ENCODE results near the gene SETD5. TPM values are rescaled to one million over a fixed set of nuclear protein-coding genes. Genes with fewer than 3 reads are reported as not detected.

SETD5 gene
- total and polyA plus RNA-seq, 2 of the 8 experiments (the other 6 are each of a cell fraction or from before 2014, with no cell fraction given): 108 to 234 TPM

GRCh38 chr3:9496893-9497292 is 99.5 kb downstream of the SETD5 start:
- Histone ChIP-seq H2AK5ac (ENCODE audit: low read depth, low read length) (0 out of 2 replicates have a peak overlapping the region, but pooled peaks have one; percentile 6), H3K4ac (replicated peaks; ENCODE audit: insufficient read length, low read depth, low read length) (no peak overlapping the region), H3K23me2 (ENCODE audit: low read depth, low read length) (peaks cover 8% of the 10 kb centered on the region; the same call in 1 of the 2 replicates), H3K79me2 (ENCODE audit: control insufficient read depth in 1 of 2, insufficient read depth in 2 of 2, low read length in 2 of 2) (no peaks in the 10 kb centered on the region), H4K91ac (replicated peaks; ENCODE audit: insufficient read length, low read length) (no peak overlapping the region), H3K56ac (replicated peaks; ENCODE audit: insufficient read length, low read depth, low read length) (no peak overlapping the region), H2BK120ac (replicated peaks; ENCODE audit: low read depth, low read length) (no peak overlapping the region), H3K9ac (replicated peaks in 1 of 4; ENCODE audit: extremely low read depth in 1 of 4, low read depth in 3 of 4, low read length in 3 of 4) (no peak overlapping the region), H4K20me1 (replicated peaks in 1 of 2; ENCODE audit: control insufficient read depth in 1 of 2, insufficient read depth in 2 of 2, low read length in 2 of 2) (peaks cover 0 to 4% of the 10 kb centered on the region in 2 experiments), H3K4me2 (ENCODE audit: insufficient read depth in 1 of 2, low read depth in 2 of 2, low read length in 2 of 2) (no peak overlapping the region), H4K8ac (ENCODE audit: extremely low read depth, insufficient read depth, low read length) (no peak overlapping the region), H3K23ac (ENCODE audit: insufficient read length) (no peak overlapping the region), H3K36me3 (ENCODE audit: control insufficient read depth in 2 of 4, insufficient read depth in 4 of 4, low read length in 3 of 4) (no peaks in the 10 kb centered on the region), H3K27ac (ENCODE audit: low read depth, low read length) (no peak overlapping the region), H2BK20ac (ENCODE audit: low read length) (no peak overlapping the region), H3K4me3 (ENCODE audit: extremely low read depth in 1 of 4, insufficient read depth in 2 of 4, low read depth in 3 of 4, low read length in 4 of 4) (no peak overlapping the region), H3K79me1 (ENCODE audit: low read depth, low read length) (no peaks in the 10 kb centered on the region), H3K9me3 (ENCODE audit: insufficient read depth in 2 of 2, low read depth in 1 of 2, low read length in 1 of 2) (no peaks in the 10 kb centered on the region), H3K27me3 (replicated peaks in 1 of 4; ENCODE audit: control insufficient read depth in 3 of 4, extremely low read depth in 1 of 4, insufficient read depth in 3 of 4, low read length in 3 of 4) (peaks cover 0 to 28% (median 21%) of the 10 kb centered on the region in 4 experiments; a peak in 6 of 7 replicates), H3K18ac (ENCODE audit: extremely low read depth, low read length) (no peak overlapping the region), H3K4me1 (replicated peaks in 1 of 4; ENCODE audit: control insufficient read depth in 3 of 4, insufficient read depth in 4 of 4, low read length in 3 of 4) (peaks cover 0 to 6% (median 3%) of the 10 kb centered on the region in 4 experiments; a peak in 4 of 7 replicates), H2BK12ac (ENCODE audit: low read depth, low read length) (no peak overlapping the region), H2BK15ac (ENCODE audit: low read length) (no peak overlapping the region), H2AFZ (ENCODE audit: low read length) (no peak overlapping the region), H3K14ac (ENCODE audit: insufficient read length) (no peak overlapping the region), H4K5ac (ENCODE audit: insufficient read length, low read depth, low read length) (no peak overlapping the region), H2BK5ac (ENCODE audit: low read depth, low read length) (no peak overlapping the region)
- FAIRE-seq: no peak
- WGBS, 2 experiments (ENCODE audit: extremely low coverage in 1 of 2, insufficient coverage in 1 of 2, insufficient read length in 1 of 2, insufficient replicate concordance in 2 of 2, low coverage in 1 of 2, low lambda C conversion rate in 2 of 2, missing lambda C conversion rate in 1 of 2): 84% methylated on average over 6 of the region's 6 CpGs; no CpG with 5 or more reads in 1 of the 2 experiments
- DNase-seq (ENCODE audit: low read depth in 1 of 2, low spot score in 2 of 2): no peak
- POLR2A ChIA-PET (ENCODE audit: partially characterized antibody): interaction anchor here (1.1 kb wide), 1 partner anchor 16 kb away, joined by 3 read pairs; no protein-coding TSS in a partner anchor
- CTCF ChIA-PET (ENCODE audit: partially characterized antibody): interaction anchor here (0.7 to 1.7 kb wide), 4 partner anchors 11 to 198 kb away, joined by 3 to 4 read pairs (median 4); no protein-coding TSS in a partner anchor
- TF ChIP-seq CBX5 (IDR thresholded peaks at IDR 0.05; ENCODE audit: low read depth, low read length) (no peak), KDM5A (IDR thresholded peaks at IDR 0.05; ENCODE audit: low read length) (no peak), CHD2 (IDR thresholded peaks at IDR 0.05; ENCODE audit: low read length) (no peak), JUND (IDR thresholded peaks at IDR 0.05; ENCODE audit: low read length) (no peak), RXRA (IDR thresholded peaks at IDR 0.05; ENCODE audit: insufficient read depth, low read depth, low read length) (no peak), SIRT6 (IDR thresholded peaks at IDR 0.05; ENCODE audit: low read length) (no peak)

Data from H1 (cell line).